HG03196 (cell line): ENCODE measurements around the gene RBM41.
A peak's percentile ranks its signal among the peaks of the same experiment; 100 is the strongest.
"Not testable (repeated sequence)": the region's sequence is repeated elsewhere in the genome, so short reads cannot be mapped to it uniquely, and the experiment has no call there.

Source experiments
- ATAC-seq: cut with Tn5 transposase; IDR thresholded peaks from one replicate; pipeline ENCODE4 v1.9.1; 2021; ENCODE audit not compliant: unreplicated experiment

Gene RBM41

DNA sequence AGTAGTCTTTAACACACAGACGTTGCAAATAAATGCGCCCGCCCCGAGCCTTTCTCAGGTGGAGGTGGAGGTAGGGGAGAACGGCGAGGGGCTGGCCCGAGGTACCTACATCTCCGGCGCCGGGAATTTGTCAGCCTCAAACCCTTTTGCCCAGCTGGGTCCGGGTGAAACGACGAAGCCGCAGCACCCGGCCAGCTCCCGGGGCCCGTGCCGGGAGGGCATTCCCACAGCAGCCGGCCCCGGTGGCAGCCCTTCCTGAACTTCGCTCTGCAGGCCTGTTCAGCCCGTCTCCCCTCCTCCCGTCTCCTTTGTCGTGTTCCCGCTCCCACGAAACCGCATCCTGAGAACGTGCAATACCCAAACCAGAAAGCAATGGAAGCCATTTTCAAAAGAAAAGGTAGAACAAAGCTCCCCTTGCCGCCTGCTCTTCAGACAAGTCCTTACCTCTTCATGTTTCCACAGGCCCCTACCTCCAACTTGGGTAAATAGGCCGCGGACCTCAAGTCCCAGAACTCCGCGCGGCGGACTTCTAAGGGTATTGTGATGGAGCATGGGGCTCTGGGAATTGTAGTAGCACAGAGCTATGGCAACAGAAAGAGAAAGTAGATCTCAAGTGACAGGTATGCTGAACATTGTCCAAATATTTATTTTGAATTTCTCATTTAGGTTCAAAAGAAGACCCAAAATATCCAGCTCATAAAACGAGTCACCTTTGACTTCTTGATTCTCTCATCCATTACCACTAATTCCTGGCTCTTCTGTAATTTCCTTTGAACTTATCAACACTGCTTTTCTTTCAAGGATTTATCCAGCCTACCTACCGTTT, at the start of gene RBM41:
TSS of gene RBM41 (minus strand) at position 501 of the 826 bp plus-strand sequence. CDS start at position 452, 49 bp downstream.
- peak; percentile 99 for ATAC-seq

DNA sequence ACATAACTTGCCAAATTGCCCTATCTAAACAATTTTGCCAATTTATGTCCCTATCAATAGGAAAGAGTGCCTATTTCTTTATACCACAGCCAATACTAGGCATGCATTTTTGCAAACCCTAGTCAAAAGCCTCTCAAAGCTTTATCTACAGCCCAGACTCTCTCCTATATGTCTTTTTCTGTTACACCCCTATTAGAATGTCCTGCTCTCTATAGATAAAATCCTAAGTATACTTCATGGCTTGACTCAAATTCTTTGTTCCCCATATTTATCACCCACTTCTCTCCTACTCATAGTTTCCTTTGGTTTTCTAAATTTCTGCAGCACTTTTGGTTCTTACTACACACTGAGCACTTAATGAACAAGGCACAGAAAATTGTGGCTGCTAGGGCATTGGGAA, 49.6 kb upstream of the RBM41 start:
- ATAC-seq = no peak

GRCh38 chrX:107167163-107167921, 48.7 kb upstream of the RBM41 start:
- ATAC-seq = no peak

GRCh38 chrX:107157618-107158017, 39.0 kb upstream of the RBM41 start:
- ATAC-seq = not testable (repeated sequence)

DNA sequence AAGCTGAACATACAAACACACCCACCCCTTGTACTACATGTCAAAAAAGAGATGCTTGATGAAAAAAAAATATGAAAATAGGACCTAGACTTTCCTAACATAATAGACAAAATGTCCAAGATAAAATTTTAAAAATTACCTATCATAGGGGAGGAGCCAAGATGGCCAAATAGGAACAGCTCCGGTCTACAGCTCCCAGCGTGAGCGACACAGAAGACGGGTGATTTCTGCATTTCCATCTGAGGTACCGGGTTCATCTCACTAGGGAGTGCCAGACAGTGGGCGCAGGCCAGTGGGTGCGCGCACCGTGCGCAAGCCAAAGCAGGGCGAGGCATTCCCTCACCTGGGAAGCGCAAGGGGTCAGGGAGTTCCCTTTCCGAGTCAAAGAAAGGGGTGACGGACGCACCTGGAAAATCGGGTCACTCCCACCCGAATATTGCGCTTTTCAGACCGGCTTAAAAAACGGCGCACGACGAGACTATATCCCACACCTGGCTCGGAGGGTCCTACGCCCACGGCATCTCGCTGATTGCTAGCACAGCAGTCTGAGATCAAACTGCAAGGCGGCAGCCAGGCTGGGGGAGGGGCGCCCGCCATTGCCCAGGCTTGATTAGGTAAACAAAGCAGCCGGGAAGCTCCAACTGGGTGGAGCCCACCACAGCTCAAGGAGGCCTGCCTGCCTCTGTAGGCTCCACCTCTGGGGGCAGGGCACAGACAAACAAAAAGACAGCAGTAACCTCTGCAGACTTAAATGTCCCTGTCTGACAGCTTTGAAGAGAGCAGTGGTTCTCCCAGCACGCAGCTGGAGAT, 37.2 kb upstream of the RBM41 start:
- not testable (repeated sequence) for ATAC-seq

DNA sequence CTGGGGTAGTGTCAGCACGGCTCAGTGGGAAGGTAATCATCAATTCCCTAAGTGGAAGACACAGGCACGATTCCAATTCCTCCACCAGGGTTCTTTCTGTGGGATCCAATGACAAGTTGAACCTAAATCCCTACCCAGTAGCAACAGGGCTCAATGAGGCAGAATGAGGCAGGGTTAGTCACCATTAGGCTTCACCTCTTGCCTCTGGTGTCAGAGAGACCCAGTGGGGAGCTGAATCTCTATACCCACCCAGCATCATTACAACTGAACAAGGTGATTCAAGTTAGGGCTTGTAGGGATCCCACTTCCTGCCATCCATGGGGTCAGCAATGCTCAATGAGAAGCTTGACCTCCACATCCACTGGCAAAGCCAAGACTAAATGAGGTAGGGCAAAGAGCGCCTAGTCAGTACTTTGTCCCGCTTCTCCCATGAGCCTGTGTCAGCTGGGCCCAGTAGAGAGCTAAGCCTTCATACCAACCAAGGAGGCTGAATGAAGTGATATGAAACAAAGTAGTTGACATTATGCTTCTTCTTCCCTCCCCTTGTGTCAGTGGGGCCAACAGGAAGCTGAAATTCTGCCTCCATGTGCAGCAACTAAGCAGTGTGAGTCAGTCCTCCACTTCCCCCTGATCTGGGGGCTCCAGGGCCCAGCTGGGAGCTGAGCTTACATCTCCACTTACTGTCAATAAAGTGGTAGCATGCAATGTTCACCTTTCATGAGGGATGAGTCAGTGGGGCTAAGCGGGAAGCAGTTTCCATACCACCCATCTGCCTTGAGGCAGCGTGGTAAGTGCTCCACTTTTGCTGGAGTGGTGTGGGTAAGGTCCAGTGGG, 36.4 kb upstream of the RBM41 start:
- no peak for ATAC-seq

GRCh38 chrX:107153005-107153404, 34.4 kb upstream of the RBM41 start:
- ATAC-seq = no peak

DNA sequence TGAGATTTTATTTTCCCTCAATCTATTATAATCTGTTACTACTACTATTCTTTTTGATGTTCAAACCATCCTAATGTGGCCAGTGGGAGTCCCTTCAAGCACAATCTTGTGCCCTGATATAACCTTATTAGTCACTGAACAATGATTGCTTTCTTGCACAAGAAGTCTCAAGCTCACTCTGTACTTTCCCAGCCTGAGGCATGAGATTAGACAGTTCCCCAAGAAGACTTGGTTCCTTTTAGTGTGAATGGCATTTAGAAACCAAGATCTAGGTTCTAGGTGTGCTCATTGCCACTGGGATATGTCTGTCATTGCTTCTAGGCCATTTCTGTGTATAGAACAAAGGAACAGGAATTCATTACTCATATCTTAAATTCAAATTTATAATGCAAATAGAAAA, 28.0 kb upstream of the RBM41 start:
- no peak for ATAC-seq

DNA sequence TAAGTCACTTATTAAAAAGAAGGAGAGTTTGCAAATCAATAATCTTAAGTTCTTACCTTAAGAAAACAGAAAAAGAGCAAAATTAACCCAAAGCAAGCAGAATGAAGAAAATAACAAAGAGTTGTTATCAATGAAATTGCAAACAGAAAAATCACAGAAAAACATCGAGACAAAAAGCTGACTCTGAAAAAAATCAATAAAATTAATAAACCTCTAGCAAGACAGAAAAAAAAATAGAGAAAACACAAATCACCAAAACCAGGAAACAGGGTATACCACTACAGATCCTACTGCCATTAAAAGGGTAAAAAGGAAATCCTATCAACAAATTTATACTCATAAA, 17.3 kb upstream of the RBM41 start:
- ATAC-seq = no peak

- ATAC-seq = peak; percentile 69
Observed at GRCh38 chrX:107135049-107135964, 16.7 kb upstream of the RBM41 start.

DNA sequence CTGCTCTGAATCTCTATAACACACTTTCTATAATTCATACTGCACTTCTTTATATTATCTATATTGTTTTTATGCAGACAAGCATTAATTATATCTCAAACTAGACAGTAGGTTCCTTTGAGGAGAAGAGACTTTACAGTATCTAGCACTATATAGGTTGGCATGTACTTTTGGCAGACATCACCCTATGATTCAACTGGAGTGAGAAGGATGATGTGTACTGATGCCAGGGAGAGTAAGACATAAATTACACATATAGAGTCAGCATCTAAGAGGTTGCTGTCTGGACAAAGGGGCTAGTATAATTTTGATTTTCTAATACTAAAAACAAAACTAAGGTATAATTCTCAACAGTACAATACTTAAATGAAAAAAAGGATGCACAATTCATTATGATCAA, 5.1 kb upstream of the RBM41 start:
- no peak for ATAC-seq

DNA sequence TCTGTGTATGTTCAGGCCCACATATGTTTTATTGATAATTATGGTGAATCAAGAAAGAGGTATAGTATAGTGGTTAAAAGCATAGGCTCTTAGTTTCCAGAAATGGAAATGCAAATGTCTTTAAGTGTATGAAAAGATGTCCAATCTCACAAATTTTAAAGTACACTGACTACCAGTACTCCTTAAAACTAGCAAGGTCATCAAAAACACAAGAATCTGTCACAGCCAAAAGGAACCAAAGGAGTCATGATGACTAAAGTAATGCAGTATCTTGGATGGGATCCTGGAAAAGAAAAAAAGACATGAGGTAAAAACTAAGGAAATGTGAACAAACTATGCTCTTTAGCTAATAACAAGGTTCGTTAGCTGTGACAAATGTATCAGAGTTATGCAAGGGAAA, 661 bp upstream of the RBM41 start:
- no peak for ATAC-seq

DNA sequence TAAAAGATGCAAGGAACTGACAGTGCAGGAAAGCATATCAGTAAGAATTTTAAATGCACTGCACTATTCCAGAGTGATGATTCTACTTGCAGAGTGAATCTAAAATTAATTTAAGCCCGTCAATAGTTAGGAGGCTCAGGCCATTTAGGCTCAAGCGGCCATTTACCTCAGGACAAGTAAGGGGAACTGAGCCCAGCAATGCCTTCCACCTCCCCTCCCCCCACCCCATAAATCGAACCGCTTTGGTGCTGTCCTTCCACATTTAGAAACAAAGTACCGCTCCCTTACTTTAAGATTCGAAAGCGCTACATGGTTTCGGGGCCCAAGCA, 665 bp downstream of the RBM41 start:
- no peak for ATAC-seq

GRCh38 chrX:107107459-107107858, 11.2 kb downstream of the RBM41 start:
- ATAC-seq = no peak

- ATAC-seq = no peak
Observed at GRCh38 chrX:107102980-107103379, 15.6 kb downstream of the RBM41 start.

- no peak for ATAC-seq
Observed at GRCh38 chrX:107076158-107076557, 42.5 kb downstream of the RBM41 start.

- not testable (repeated sequence) for ATAC-seq
Observed at GRCh38 chrX:107057731-107058130, 60.9 kb downstream of the RBM41 start.

DNA sequence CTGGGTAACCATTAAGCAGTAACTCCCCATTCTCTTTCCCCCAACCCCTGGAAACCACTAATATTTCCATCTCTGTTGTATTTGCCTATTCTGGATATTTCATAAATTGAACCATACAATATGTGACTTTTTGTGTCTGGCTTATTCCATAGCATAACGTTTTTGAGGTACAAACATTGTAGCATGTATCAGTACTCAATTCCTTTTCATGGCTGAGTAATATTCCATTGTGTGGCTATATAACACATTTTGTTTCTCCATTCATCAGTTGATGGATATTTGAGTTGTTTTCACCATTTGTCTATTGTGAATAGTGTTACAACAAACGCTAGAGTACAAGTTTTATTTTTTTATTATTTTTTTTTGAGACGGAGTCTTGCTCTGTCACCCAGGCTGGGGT, 63.6 kb downstream of the RBM41 start:
- no peak for ATAC-seq

- ATAC-seq = no peak
Observed at GRCh38 chrX:107050195-107050709, 68.4 kb downstream of the RBM41 start.
